Esophagus muscularis mucosa (tissue), 4 donors: ENCODE measurements around the gene KIF15. TPM values are rescaled to one million over a fixed set of nuclear protein-coding genes. Genes with fewer than 3 reads are reported as not detected.

ENCODE experiments used
- DNase-seq: peaks from one replicate; pipeline ENCODE4 v3.0.0-alpha.2; 2017; ENCODE audit errors: extremely low spot score
- H3K27ac ChIP-seq, 4 donors: fragments of 200-600 bp; sonication (generic); replicated peaks in 1 of 4; 1 replicate in 3 of 4; 2 replicates in 1 of 4; pipeline ENCODE4 v1.5.1; 2016 to 2019; ENCODE audit warnings: mild to moderate bottlenecking in 1 of 4
- H3K27me3 ChIP-seq, 4 donors: fragments of 200-600 bp; sonication (generic); one replicate each; pipeline versions ENCODE4 v1.5.1 to v1.6.0; 2016 to 2019
- H3K36me3 ChIP-seq, 4 donors: fragments of 200-600 bp; sonication (generic); one replicate each; pipeline ENCODE4 v1.5.1; 2016 to 2019
- H3K4me1 ChIP-seq, 4 donors: fragments of 200-600 bp; sonication (generic); one replicate each; pipeline ENCODE4 v1.5.1; 2016 to 2019
- H3K4me3 ChIP-seq, 4 donors: fragments of 200-600 bp; sonication (generic); 1 replicate in 2 of 4; 2 replicates in 2 of 4; pipeline ENCODE4 v1.5.1; 2016 to 2019; ENCODE audit warnings: mild to moderate bottlenecking in 4 of 4, moderate library complexity in 1 of 4
- H3K9me3 ChIP-seq, 4 donors: fragments of 200-600 bp; sonication (generic); 1 replicate in 3 of 4; 2 replicates in 1 of 4; pipeline ENCODE4 v1.5.1; 2016 to 2019
- EP300 ChIP-seq: sonication (generic); formaldehyde crosslinking; IDR thresholded peaks from one replicate; pipeline ENCODE4 v1.6.1; 2017; ENCODE audit warnings: antibody characterized with exemption
- POLR2A ChIP-seq: fragments of 450-650 bp; IDR thresholded peaks from one replicate; pipeline ENCODE4 v1.6.1; 2017; ENCODE audit warnings: antibody characterized with exemption, moderate library complexity, mild to moderate bottlenecking, low read depth
- POLR2AphosphoS5 ChIP-seq, 2 donors: sonication (generic); formaldehyde crosslinking; IDR thresholded peaks; one replicate each; pipeline ENCODE4 v1.6.1; 2017; ENCODE audit warnings: antibody characterized with exemption in 2 of 2
- WGBS: methylation state at CpG from one replicate; pipeline ENCODE4 v1.1.5; 2018; 5-methylcytosine and 5-hydroxymethylcytosine counted together
- intact Hi-C: fragments of 100-400 bp; cut with DNase I; formaldehyde crosslinking; loops from one replicate; pipeline ENCODE4 v1.15.1; 2023
- total RNA-seq, 4 donors: library from RNA; depleted of rRNA; stranded (reverse); fragments of >200 nt; gene quantifications; one replicate each; pipeline versions ENCODE4 v1.1.0 to v1.2.1, GENCODE V29; 2016
- TF ChIP-seq, protein P1 (sequence below), 3 experiments: fragments of 200-600 bp in 2 of 3; fragments of 450-650 bp in 1 of 3; sonication (generic) in 2 of 3; IDR thresholded peaks; one replicate each; pipeline ENCODE4 v1.5.1; 2017 to 2019; ENCODE audit warnings: antibody characterized with exemption in 3 of 3, mild to moderate bottlenecking in 2 of 3, moderate library complexity in 1 of 3

KIF15 gene
- total RNA-seq, 4 donors from 2014 or later: 0.26 to 1.2 (median 0.54) TPM

DNA sequence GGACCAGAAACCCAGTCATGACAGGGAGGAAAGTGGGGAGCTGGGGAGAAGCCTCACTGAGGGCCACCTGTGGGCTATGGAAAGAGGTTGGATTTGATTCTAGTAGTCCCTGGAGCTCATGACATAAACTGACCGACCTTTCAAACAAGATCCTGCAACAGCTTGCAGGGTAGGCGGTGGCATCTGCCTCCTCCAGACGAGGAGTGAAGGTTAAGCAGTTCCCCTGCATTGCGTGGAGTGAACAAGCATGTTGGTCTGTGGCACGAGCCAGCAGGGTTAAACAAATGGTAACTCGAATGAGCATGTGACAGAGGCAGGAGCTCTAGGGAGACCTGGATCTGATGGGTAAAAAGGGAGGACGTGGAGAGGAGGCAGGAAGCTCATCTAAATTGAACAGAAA is 125.5 kb downstream of the KIF15 start:
- intact Hi-C loops: no loop called here
- DNase-seq: no peak
- H3K9me3 ChIP-seq: no peaks in the 10 kb centered on the region
- WGBS: 77% methylated on average over 7 of the region's 7 CpGs
- H3K36me3 ChIP-seq: no peaks in the 10 kb centered on the region
- H3K27me3 ChIP-seq: peaks cover 0 to 29% (median 0%) of the 10 kb centered on the region in 4 donors
- H3K27ac ChIP-seq: no peak overlapping the region
- H3K4me1 ChIP-seq: peaks cover 0 to 9% (median 2%) of the 10 kb centered on the region in 4 donors
- H3K4me3 ChIP-seq: no peak overlapping the region
- TF ChIP-seq POLR2A: no peak
- no peak for TF ChIP-seq POLR2AphosphoS5 (IDR thresholded peaks at IDR 0.05)

DNA sequence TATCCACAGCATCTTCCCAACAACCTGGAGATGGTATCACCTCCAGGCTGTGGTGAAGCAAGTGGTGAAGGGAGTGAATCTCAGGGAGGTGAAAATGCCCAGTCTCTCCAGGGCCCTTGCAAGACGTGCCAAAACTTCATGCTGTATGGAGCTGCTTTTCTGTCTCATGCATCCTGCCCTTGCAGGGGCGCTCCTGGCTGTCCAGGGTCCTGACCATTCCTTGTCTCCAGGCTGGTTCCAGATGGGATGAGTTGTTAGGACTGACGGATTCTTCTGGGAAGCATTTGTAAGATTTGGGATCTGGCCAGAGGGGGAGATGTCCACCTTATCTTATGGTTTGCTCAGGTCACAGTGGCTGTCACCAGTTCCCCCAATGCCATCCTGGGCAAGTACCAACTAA is 128.7 kb downstream of the KIF15 start:
- TF ChIP-seq, protein P1, sequence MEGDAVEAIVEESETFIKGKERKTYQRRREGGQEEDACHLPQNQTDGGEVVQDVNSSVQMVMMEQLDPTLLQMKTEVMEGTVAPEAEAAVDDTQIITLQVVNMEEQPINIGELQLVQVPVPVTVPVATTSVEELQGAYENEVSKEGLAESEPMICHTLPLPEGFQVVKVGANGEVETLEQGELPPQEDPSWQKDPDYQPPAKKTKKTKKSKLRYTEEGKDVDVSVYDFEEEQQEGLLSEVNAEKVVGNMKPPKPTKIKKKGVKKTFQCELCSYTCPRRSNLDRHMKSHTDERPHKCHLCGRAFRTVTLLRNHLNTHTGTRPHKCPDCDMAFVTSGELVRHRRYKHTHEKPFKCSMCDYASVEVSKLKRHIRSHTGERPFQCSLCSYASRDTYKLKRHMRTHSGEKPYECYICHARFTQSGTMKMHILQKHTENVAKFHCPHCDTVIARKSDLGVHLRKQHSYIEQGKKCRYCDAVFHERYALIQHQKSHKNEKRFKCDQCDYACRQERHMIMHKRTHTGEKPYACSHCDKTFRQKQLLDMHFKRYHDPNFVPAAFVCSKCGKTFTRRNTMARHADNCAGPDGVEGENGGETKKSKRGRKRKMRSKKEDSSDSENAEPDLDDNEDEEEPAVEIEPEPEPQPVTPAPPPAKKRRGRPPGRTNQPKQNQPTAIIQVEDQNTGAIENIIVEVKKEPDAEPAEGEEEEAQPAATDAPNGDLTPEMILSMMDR (IDR thresholded peaks at IDR 0.05): no peak
- TF ChIP-seq POLR2A (no peak), POLR2AphosphoS5 (IDR thresholded peaks at IDR 0.05) (no peak), EP300 (no peak)
- Histone ChIP-seq H3K36me3 (no peaks in the 10 kb centered on the region), H3K4me1 (peaks cover 0 to 8% (median 2%) of the 10 kb centered on the region in 4 donors), H3K4me3 (no peak overlapping the region), H3K9me3 (no peaks in the 10 kb centered on the region), H3K27ac (no peak overlapping the region), H3K27me3 (peaks cover 0 to 5% (median 0%) of the 10 kb centered on the region in 4 donors)
- intact Hi-C loops: no loop called here
- DNase-seq: no peak
- WGBS: no CpG with 5 or more reads among the region's 3 CpGs

DNA sequence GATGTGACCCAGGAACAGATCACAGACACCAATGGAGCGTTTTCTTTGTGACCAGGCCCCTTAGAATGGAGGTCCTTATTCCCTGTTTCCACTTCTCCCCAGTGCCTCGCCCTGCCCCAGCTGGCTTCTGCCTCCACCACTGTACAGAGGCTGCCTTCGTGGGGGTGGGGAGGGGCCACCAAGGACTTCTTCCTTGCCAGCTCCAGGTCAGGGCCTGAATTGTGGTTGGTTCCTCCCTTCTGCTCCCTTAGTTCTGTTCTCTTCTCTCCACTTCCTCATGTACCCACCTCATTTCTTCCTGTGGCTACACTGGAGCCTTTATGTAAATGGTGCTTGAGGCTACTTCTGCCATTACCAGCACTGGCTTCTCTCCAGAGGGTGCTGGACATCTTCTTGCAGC is 129.3 kb downstream of the KIF15 start:
- Histone ChIP-seq H3K9me3 (no peaks in the 10 kb centered on the region), H3K36me3 (no peaks in the 10 kb centered on the region), H3K27ac (no peak overlapping the region), H3K27me3 (peaks cover 0 to 4% (median 0%) of the 10 kb centered on the region in 4 donors), H3K4me3 (no peak overlapping the region), H3K4me1 (peaks cover 0 to 2% (median 0%) of the 10 kb centered on the region in 4 donors)
- 54% methylated on average over 3 of the region's 3 CpGs for WGBS
- intact Hi-C loops: no loop called here
- no peak for DNase-seq
- TF ChIP-seq POLR2A: no peak
- no peak for TF ChIP-seq EP300
- TF ChIP-seq, protein P1 (IDR thresholded peaks at IDR 0.05): no peak
- TF ChIP-seq POLR2AphosphoS5 (IDR thresholded peaks at IDR 0.05): no peak

DNA sequence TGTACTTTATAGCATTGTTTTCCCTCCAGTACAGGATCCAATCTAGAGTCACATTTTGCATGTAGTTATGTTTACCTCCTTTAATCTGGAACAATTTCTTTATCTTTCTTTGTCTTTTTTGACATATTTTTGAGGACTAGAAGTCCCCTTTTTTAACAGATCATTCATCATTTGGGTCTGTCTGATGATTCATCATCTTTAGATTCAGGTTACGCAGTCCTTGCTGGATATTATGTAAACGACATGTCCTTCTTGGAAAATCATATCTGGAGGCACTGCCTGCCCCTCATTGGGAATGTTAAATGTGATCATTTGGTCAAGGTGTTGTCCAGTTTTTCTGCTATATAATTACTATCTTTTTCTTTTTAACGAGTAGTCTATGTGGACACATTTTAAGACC is 131.1 kb downstream of the KIF15 start:
- 63% methylated on average over 3 of the region's 3 CpGs for WGBS
- Histone ChIP-seq H3K36me3 (no peaks in the 10 kb centered on the region), H3K4me3 (no peak overlapping the region), H3K27ac (no peak overlapping the region), H3K9me3 (no peaks in the 10 kb centered on the region), H3K4me1 (no peaks in the 10 kb centered on the region), H3K27me3 (no peaks in the 10 kb centered on the region)
- TF ChIP-seq EP300 (no peak), POLR2A (no peak), POLR2AphosphoS5 (IDR thresholded peaks at IDR 0.05) (no peak)
- TF ChIP-seq, protein P1 (IDR thresholded peaks at IDR 0.05): no peak
- intact Hi-C loops: no loop called here
- no peak for DNase-seq

DNA sequence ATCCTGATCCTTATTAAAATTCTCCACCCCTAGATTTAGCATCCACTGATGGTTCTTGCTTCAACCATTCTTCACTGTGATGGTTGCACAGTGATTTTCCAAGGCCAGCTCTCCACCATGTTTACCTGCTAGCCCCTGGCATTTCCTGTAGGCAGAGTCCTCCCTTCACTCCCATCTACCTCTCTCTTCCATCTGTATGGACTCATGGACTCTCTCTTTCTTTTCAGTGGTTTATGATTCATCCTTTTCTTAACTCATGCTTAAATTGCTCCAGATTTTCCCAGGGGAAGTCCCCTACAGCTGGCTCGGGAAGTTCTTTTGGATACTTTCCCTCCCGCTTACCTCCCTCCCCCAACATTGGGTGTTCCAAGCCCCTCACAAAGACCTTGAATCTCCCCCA is 131.5 kb downstream of the KIF15 start:
- no peak for DNase-seq
- TF ChIP-seq, protein P1 (IDR thresholded peaks at IDR 0.05): no peak
- TF ChIP-seq POLR2A (no peak), POLR2AphosphoS5 (IDR thresholded peaks at IDR 0.05) (no peak), EP300 (no peak)
- H3K27me3 ChIP-seq: no peaks in the 10 kb centered on the region
- no peak overlapping the region for H3K4me3 ChIP-seq
- H3K27ac ChIP-seq: no peak overlapping the region
- intact Hi-C loops: no loop called here
- H3K4me1 ChIP-seq: no peaks in the 10 kb centered on the region
- H3K36me3 ChIP-seq: no peaks in the 10 kb centered on the region
- WGBS: 56% methylated on average over 2 of the region's 2 CpGs
- no peaks in the 10 kb centered on the region for H3K9me3 ChIP-seq
